ENCODE measurements around the gene PRH1.

The PRH1 gene

GRCh38 chr12:10889226-10889625 lies 5.2 kb upstream of the PRH1 start:
- no peak overlapping the region for H3K27ac ChIP-seq (ENCODE audit: low read depth, low read length)
- no peaks in the 10 kb centered on the region for H3K36me3 ChIP-seq (ENCODE audit: insufficient read depth, low read length)
- no peaks in the 10 kb centered on the region for H3K4me1 ChIP-seq (ENCODE audit: insufficient read depth, low read length)
- no peak overlapping the region for H3K9ac ChIP-seq (ENCODE audit: low read length)
- no peaks in the 10 kb centered on the region for H3K27me3 ChIP-seq (ENCODE audit: control insufficient read depth in 1 of 2, insufficient read depth in 2 of 2, low read length in 2 of 2)
- no peaks in the 10 kb centered on the region for H3K9me3 ChIP-seq (ENCODE audit: low read length)
- H3K4me3 ChIP-seq (ENCODE audit: low read depth in 1 of 2, low read length in 2 of 2), result no peak overlapping the region

DNA sequence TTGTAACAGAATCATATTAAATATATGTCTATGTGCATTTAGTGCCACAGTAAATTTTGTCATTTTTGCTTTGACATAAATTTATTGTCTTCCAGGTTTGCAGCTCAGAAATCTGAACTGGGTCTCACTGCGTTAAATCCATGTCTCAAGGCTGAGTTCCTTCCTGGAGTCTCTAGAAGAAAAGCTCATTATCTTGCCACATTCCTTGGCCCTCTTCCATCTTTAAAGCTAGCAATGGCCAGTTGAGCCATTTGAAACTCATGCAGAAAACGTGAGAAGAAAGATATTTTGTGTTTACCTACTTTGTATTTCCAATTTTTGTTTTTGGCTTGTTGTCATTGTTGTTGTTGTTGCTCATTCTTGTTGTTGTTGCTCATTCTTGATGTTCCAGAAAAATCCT lies 10.7 kb downstream of the PRH1 start:
- no peak overlapping the region for H3K4me3 ChIP-seq (ENCODE audit: low read depth in 1 of 2, low read length in 2 of 2)
- no peaks in the 10 kb centered on the region for H3K4me1 ChIP-seq (ENCODE audit: insufficient read depth, low read length)
- H3K9me3 ChIP-seq (ENCODE audit: low read length), result no peaks in the 10 kb centered on the region
- no peak overlapping the region for H3K27ac ChIP-seq (ENCODE audit: low read depth, low read length)
- H3K9ac ChIP-seq (ENCODE audit: low read length), result no peak overlapping the region
- H3K36me3 ChIP-seq (ENCODE audit: insufficient read depth, low read length), result no peaks in the 10 kb centered on the region
- no peaks in the 10 kb centered on the region for H3K27me3 ChIP-seq (ENCODE audit: control insufficient read depth in 1 of 2, insufficient read depth in 2 of 2, low read length in 2 of 2)

- Histone ChIP-seq H3K27me3 (ENCODE audit: control insufficient read depth in 1 of 2, insufficient read depth in 2 of 2, low read length in 2 of 2) (no peaks in the 10 kb centered on the region), H3K4me3 (ENCODE audit: low read depth in 1 of 2, low read length in 2 of 2) (no peak overlapping the region), H3K4me1 (ENCODE audit: insufficient read depth, low read length) (no peaks in the 10 kb centered on the region), H3K36me3 (ENCODE audit: insufficient read depth, low read length) (no peaks in the 10 kb centered on the region), H3K9me3 (ENCODE audit: low read length) (no peaks in the 10 kb centered on the region), H3K9ac (ENCODE audit: low read length) (no peak overlapping the region), H3K27ac (ENCODE audit: low read depth, low read length) (no peak overlapping the region)
Measured at GRCh38 chr12:10867381-10867780, 16.7 kb downstream of the PRH1 start.

- Histone ChIP-seq H3K4me3 (ENCODE audit: low read depth in 1 of 2, low read length in 2 of 2) (no peak overlapping the region), H3K4me1 (ENCODE audit: insufficient read depth, low read length) (no peaks in the 10 kb centered on the region), H3K27me3 (ENCODE audit: control insufficient read depth in 1 of 2, insufficient read depth in 2 of 2, low read length in 2 of 2) (no peaks in the 10 kb centered on the region), H3K9ac (ENCODE audit: low read length) (no peak overlapping the region), H3K27ac (ENCODE audit: low read depth, low read length) (no peak overlapping the region), H3K9me3 (ENCODE audit: low read length) (no peaks in the 10 kb centered on the region), H3K36me3 (ENCODE audit: insufficient read depth, low read length) (no peaks in the 10 kb centered on the region)
Measured at GRCh38 chr12:10863512-10864218, 20.4 kb downstream of the PRH1 start.

GRCh38 chr12:10861366-10861765 lies 22.7 kb downstream of the PRH1 start:
- no peak overlapping the region for H3K4me3 ChIP-seq (ENCODE audit: low read depth in 1 of 2, low read length in 2 of 2)
- H3K36me3 ChIP-seq (ENCODE audit: insufficient read depth, low read length), result no peaks in the 10 kb centered on the region
- no peak overlapping the region for H3K27ac ChIP-seq (ENCODE audit: low read depth, low read length)
- H3K9me3 ChIP-seq (ENCODE audit: low read length), result no peaks in the 10 kb centered on the region
- no peak overlapping the region for H3K9ac ChIP-seq (ENCODE audit: low read length)
- H3K4me1 ChIP-seq (ENCODE audit: insufficient read depth, low read length), result no peaks in the 10 kb centered on the region
- no peaks in the 10 kb centered on the region for H3K27me3 ChIP-seq (ENCODE audit: control insufficient read depth in 1 of 2, insufficient read depth in 2 of 2, low read length in 2 of 2)

DNA sequence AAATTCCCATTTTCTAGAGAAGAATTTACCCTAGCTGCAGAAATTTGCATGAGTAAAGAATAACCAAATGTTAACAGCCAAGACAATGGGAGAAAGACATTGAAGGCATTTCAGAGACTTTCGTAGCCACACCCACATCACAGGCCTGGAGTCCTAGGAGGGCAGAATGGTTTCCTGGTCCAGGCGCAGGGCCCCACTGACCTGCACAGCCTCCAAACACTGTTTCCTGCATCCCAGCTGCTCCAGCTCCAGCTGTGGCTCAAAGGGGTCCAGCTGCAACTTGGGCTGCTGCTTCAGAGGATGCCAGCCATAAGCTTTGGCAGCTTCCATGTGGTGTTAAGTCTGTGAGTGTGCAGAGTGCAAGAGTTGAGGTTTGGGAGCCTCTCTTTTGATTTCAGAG lies 28.2 kb downstream of the PRH1 start:
- no peak overlapping the region for H3K27ac ChIP-seq (ENCODE audit: low read depth, low read length)
- H3K27me3 ChIP-seq (ENCODE audit: control insufficient read depth in 1 of 2, insufficient read depth in 2 of 2, low read length in 2 of 2), result no peaks in the 10 kb centered on the region
- no peaks in the 10 kb centered on the region for H3K36me3 ChIP-seq (ENCODE audit: insufficient read depth, low read length)
- H3K9me3 ChIP-seq (ENCODE audit: low read length), result peaks cover 4% of the 10 kb centered on the region
- no peaks in the 10 kb centered on the region for H3K4me1 ChIP-seq (ENCODE audit: insufficient read depth, low read length)
- no peak overlapping the region for H3K9ac ChIP-seq (ENCODE audit: low read length)
- no peak overlapping the region for H3K4me3 ChIP-seq (ENCODE audit: low read depth in 1 of 2, low read length in 2 of 2)

GRCh38 chr12:10853776-10854175 lies 30.3 kb downstream of the PRH1 start:
- no peaks in the 10 kb centered on the region for H3K27me3 ChIP-seq (ENCODE audit: control insufficient read depth in 1 of 2, insufficient read depth in 2 of 2, low read length in 2 of 2)
- H3K9me3 ChIP-seq (ENCODE audit: low read length), result peaks cover 4% of the 10 kb centered on the region
- H3K4me3 ChIP-seq (ENCODE audit: low read depth in 1 of 2, low read length in 2 of 2), result no peak overlapping the region
- H3K9ac ChIP-seq (ENCODE audit: low read length), result no peak overlapping the region
- H3K4me1 ChIP-seq (ENCODE audit: insufficient read depth, low read length), result no peaks in the 10 kb centered on the region
- H3K36me3 ChIP-seq (ENCODE audit: insufficient read depth, low read length), result no peaks in the 10 kb centered on the region
- no peak overlapping the region for H3K27ac ChIP-seq (ENCODE audit: low read depth, low read length)

GRCh38 chr12:10851243-10851858 lies 32.7 kb downstream of the PRH1 start:
- Histone ChIP-seq H3K9ac (ENCODE audit: low read length) (no peak overlapping the region), H3K27ac (ENCODE audit: low read depth, low read length) (no peak overlapping the region), H3K4me3 (ENCODE audit: low read depth in 1 of 2, low read length in 2 of 2) (no peak overlapping the region), H3K36me3 (ENCODE audit: insufficient read depth, low read length) (no peaks in the 10 kb centered on the region), H3K27me3 (ENCODE audit: control insufficient read depth in 1 of 2, insufficient read depth in 2 of 2, low read length in 2 of 2) (no peaks in the 10 kb centered on the region), H3K4me1 (ENCODE audit: insufficient read depth, low read length) (no peaks in the 10 kb centered on the region), H3K9me3 (ENCODE audit: low read length) (peaks cover 4% of the 10 kb centered on the region)

DNA sequence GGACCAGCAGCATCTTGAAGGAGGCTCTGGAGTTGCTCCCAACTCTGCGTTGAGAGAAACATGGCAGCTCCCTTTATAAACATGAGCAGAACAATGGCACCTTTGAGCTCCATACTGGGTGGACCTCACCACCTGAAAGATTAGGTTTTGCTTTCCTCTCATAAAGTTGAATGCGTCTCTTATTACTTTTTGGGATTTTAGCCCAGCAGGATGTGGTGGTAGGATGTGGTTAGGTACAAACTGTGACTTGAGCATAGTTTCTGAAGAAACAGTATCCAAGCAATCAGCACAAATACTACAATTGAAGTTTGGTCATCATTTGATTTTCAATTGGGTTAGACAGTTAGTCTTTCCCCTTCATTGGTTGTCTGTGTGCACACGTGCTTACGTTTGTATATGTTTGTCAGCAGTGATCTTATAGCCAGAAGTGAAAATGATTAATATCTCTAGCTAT lies 34.6 kb downstream of the PRH1 start, which contains the start of gene PRR4:
Gene PRR4, minus strand, starts transcription at position 51 of the 454 bp plus-strand sequence. Its CDS starts 38 bp downstream, at position 13.
- H3K4me1 ChIP-seq (ENCODE audit: insufficient read depth, low read length), result no peaks in the 10 kb centered on the region
- no peaks in the 10 kb centered on the region for H3K36me3 ChIP-seq (ENCODE audit: insufficient read depth, low read length)
- no peaks in the 10 kb centered on the region for H3K9me3 ChIP-seq (ENCODE audit: low read length)
- H3K4me3 ChIP-seq (ENCODE audit: low read depth in 1 of 2, low read length in 2 of 2), result no peak within 1 kb of the TSS
- no peaks in the 10 kb centered on the region for H3K27me3 ChIP-seq (ENCODE audit: control insufficient read depth in 1 of 2, insufficient read depth in 2 of 2, low read length in 2 of 2)
- H3K9ac ChIP-seq (ENCODE audit: low read length), result no peak within 1 kb of the TSS
- no peak within 1 kb of the TSS for H3K27ac ChIP-seq (ENCODE audit: low read depth, low read length)

DNA sequence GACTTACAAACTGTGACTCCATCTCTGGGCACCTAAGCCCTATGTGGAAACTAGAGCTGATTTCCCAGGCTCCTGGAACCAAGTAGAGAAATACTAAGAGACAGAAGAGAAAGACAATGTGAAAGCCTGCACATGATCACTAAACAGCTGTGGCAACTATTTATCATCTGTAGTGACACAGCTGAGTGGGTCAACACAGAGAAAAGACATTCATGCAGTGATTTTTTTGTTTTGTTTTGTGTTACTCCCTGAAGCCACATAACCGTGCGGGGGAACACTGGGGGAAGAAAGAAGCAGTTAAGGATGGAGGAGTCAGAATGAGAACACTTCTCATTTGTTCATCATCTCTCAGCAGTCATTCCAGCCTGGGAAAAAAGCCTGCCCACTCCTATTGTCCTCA lies 36.3 kb downstream of the PRH1 start:
- Histone ChIP-seq H3K36me3 (ENCODE audit: insufficient read depth, low read length) (no peaks in the 10 kb centered on the region), H3K9ac (ENCODE audit: low read length) (no peak overlapping the region), H3K4me3 (ENCODE audit: low read depth in 1 of 2, low read length in 2 of 2) (no peak overlapping the region), H3K4me1 (ENCODE audit: insufficient read depth, low read length) (no peaks in the 10 kb centered on the region), H3K27me3 (ENCODE audit: control insufficient read depth in 1 of 2, insufficient read depth in 2 of 2, low read length in 2 of 2) (no peaks in the 10 kb centered on the region), H3K9me3 (ENCODE audit: low read length) (no peaks in the 10 kb centered on the region), H3K27ac (ENCODE audit: low read depth, low read length) (no peak overlapping the region)

- no peak overlapping the region for H3K27ac ChIP-seq (ENCODE audit: low read depth, low read length)
- no peaks in the 10 kb centered on the region for H3K4me1 ChIP-seq (ENCODE audit: insufficient read depth, low read length)
- no peak overlapping the region for H3K4me3 ChIP-seq (ENCODE audit: low read depth in 1 of 2, low read length in 2 of 2)
- H3K9me3 ChIP-seq (ENCODE audit: low read length), result no peaks in the 10 kb centered on the region
- no peaks in the 10 kb centered on the region for H3K27me3 ChIP-seq (ENCODE audit: control insufficient read depth in 1 of 2, insufficient read depth in 2 of 2, low read length in 2 of 2)
- no peaks in the 10 kb centered on the region for H3K36me3 ChIP-seq (ENCODE audit: insufficient read depth, low read length)
- no peak overlapping the region for H3K9ac ChIP-seq (ENCODE audit: low read length)
Measured at GRCh38 chr12:10842862-10843261, 41.2 kb downstream of the PRH1 start.

DNA sequence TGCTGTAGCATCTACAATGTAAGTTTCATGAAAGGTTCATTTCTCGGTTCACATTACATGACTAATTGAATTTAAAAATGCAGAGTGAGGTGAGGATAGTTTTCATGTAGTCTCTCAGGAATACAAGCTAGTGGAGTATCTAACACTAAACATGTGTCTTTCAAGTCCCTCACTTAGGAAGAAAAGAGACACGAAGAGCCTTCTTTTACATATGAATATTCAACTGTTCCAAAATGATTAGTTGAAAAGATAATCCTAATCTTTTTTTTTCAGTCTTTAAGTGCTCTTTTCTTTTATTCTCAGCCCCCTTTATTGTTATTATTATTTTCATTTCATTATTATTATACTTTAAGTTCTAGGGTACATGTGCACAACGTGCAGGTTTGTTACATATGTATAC lies 45.6 kb downstream of the PRH1 start:
- H3K4me3 ChIP-seq (ENCODE audit: low read depth in 1 of 2, low read length in 2 of 2), result no peak overlapping the region
- no peaks in the 10 kb centered on the region for H3K4me1 ChIP-seq (ENCODE audit: insufficient read depth, low read length)
- no peak overlapping the region for H3K9ac ChIP-seq (ENCODE audit: low read length)
- no peaks in the 10 kb centered on the region for H3K36me3 ChIP-seq (ENCODE audit: insufficient read depth, low read length)
- H3K9me3 ChIP-seq (ENCODE audit: low read length), result no peaks in the 10 kb centered on the region
- no peaks in the 10 kb centered on the region for H3K27me3 ChIP-seq (ENCODE audit: control insufficient read depth in 1 of 2, insufficient read depth in 2 of 2, low read length in 2 of 2)
- H3K27ac ChIP-seq (ENCODE audit: low read depth, low read length), result no peak overlapping the region
